Stimulated activated CD4-positive, alpha-beta T cell treated with anti-CD3 and anti-CD28 coated beads, Interleukin-4, amount 100 ng/mL, for 4 hours (primary cell): ENCODE results near the gene KLHDC10.
"Not testable (repeated sequence)": the region's sequence is repeated elsewhere in the genome, so short reads cannot be mapped to it uniquely, and the experiment has no call there.

Source experiments
- DNase-seq, 2 experiments: peaks; one replicate each; pipeline ENCODE4 v3.0.0-alpha.2; 2020

KLHDC10 gene, protein sequence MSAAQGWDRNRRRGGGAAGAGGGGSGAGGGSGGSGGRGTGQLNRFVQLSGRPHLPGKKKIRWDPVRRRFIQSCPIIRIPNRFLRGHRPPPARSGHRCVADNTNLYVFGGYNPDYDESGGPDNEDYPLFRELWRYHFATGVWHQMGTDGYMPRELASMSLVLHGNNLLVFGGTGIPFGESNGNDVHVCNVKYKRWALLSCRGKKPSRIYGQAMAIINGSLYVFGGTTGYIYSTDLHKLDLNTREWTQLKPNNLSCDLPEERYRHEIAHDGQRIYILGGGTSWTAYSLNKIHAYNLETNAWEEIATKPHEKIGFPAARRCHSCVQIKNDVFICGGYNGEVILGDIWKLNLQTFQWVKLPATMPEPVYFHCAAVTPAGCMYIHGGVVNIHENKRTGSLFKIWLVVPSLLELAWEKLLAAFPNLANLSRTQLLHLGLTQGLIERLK

DNA sequence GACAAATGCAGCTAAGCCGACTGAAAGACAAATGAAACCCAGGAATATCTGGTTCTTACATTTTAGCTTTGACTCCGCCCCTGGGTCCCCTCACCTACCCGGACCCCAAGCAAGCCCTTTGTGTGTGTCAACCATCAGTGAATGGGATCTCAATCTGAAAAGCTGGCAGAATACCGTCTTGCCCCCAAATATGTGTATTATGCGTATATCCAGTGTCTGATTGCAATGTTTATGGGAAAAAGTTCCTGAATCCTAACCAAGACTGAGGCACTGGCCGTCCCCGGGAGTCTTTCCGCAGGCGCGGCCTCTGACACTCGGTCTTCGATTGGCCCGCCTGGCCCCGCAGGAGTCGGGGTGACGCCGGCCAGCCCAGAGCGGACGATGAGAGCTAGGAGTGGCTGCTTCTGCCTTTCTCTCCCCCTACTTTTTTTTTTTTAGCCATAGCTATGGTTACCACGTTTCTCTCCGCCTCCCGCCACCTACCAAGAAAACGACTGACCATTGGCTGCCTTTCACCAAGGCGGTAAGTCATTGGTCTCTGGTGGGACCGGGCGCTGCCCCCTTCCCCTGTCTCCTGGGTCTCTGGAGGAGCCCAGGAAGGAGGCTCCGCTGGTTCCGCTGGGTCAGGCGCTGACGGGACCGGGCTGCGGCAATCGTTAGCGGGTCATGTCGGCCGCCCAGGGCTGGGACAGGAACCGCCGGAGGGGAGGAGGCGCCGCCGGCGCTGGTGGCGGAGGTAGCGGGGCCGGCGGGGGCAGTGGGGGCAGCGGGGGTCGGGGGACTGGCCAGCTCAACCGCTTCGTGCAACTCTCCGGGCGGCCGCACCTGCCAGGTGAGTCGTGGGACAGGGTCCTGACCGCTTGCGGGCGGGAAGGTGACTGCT is at the start of gene KLHDC10:
TSS of gene KLHDC10 (plus strand) at position 557 of the 883 bp plus-strand sequence. CDS start at position 667, 110 bp downstream.
- DNase-seq, result peak; percentile 89 to 96

DNA sequence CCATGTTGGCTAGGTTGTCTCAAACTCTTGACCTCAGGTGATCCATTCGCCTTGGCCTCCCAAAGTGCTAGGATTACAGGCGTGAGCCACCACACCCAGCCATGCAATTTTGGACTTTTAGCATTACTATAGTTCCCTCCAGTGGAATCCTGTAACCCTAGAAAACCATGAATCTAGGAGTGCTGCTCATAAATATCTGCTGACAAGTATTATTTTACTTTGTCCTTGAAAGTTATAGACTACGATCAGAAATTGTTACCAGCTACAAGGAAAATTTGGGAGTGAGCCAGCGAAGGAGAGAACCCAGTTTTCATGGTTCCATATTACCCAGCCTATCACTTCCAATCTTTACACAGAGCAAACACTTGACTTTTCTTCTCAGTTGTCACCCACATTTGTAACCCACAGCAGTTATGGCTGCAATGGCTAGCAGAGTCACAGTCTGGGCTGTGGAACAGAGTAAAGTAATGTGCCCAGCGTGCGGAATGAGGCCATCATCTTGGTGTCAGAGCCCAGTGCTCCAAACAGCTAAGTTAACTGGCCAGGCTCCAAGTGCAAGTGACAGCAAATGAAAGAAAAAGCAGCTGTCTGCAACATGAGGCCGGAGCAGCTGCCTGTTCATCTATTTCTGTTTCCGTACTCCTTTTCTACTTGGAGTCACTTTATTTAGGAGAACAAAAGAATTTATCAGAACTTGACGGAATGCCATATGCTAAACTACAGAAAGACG is 49.1 kb upstream of the KLHDC10 start:
- no peak for DNase-seq

DNA sequence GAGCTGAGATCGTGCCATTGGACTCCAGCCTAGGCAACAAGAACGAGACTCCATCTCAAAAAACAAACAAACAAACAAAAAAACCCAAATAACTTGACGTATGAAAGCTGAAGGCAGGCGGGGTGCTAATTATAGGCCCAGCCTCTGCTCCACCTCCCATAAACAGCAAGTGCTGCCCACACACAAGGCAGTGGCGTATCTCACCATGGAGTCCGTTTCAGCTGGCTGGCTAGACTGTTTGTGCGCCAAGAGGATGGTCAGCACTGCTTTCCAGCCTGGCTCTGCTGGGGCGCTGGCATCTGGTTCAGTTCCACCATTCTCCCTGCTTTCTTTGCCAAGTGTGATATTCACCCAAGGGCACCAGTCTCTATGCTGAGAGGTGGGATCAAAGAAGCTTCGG is 48.2 kb upstream of the KLHDC10 start:
- DNase-seq, result no peak

DNA sequence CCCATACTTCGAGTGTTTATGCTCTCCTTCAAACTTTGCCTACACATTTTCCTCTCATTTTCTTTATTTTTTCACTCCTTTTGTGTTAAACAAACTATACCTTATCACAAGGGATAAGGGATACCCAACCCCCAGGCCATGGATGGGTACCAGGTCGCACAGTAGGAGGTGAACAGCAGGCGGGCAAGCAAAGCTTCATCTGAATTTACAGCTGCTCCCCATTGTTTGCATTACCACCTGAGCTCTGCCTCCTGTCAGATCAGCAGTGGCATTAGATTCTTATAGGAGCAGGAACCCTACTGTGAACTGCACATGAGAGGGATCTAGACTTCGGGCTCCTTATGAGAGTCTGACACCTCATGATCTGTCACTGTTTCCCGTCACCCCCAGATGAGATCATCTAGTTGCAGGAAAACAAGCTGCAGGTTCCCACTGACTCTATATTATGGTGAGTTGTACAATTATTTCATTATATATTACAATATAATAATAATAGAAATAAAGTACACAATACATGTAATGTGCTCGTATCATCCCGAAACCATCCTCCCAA is 47.6 kb upstream of the KLHDC10 start:
- DNase-seq, result no peak

DNA sequence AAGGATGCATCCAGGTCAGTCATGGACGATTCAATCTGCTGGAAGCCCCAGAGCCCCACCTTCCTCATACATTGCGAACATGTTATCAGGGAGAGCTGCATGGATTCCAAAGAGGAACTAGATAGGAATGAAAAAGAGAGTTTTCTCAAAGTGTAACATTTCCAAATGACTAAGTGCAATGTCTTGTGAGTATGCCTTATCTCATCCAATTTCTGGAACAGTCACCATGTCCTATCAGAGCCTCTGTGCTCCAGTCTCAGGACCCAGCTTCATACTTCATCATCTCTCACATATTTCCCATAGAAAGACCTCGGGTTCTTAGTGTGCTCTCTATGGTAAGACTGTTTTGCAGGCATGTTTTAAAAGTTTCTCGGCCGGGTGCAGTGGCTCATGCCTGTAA is 45.9 kb upstream of the KLHDC10 start:
- no peak for DNase-seq

DNA sequence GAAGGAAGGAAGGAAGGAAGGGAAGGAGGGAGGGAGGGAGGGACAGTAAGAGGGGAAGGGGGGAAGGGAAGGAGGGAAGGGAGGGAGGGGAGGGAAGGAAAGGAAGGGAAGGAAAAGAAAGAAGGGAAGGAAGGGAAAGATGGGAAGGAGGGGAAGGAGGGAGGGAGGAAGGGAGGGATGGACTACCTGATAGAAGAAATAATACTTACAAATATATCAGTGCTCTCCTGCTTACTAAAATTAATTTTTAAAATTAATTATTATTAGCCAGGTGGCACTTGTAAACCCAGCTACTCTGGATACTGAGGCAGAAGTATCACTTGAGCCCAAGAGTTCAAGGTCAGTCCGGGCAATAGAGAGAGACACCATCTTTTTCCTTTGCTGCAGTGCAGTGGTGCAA is 37.6 kb upstream of the KLHDC10 start:
- no peak for DNase-seq

DNA sequence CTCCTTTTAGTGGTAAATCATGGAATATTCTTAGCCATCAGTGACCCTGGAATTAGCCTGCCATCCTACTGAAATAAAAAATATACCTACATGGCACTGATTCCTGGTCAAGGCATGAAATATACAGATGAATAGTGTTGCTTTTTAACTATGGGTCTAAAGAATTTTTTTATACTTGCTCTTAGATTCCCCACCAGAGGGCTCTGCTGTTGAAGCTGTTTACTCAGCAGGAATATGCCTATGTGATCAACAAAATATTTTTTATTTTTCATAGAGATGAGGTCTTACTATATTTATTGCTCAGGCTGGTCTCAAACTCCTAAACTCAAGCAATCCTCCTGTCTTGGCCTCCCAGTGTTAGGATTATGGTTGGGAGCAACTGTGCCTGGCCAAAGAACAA is 32.6 kb upstream of the KLHDC10 start:
- no peak for DNase-seq

DNA sequence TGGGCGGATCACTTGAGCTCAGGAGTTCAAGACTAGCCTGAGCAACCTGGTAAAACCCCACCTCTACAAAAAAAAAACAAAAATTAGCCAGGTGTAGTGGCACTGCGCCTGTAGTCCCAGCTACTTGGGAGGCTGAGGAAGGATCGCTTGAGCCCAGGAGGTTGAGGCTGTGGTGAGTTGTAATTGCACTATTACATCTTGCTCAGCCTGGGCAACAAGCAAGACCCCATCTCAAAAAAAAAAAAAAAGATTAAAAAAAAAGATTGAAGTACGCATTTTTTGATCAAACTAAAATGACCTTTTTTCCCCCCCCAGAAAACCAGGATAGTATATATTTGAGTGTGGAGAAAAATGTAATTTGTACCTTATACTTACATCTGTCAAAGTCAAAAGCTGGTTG is 29.8 kb upstream of the KLHDC10 start:
- DNase-seq, result no peak

DNA sequence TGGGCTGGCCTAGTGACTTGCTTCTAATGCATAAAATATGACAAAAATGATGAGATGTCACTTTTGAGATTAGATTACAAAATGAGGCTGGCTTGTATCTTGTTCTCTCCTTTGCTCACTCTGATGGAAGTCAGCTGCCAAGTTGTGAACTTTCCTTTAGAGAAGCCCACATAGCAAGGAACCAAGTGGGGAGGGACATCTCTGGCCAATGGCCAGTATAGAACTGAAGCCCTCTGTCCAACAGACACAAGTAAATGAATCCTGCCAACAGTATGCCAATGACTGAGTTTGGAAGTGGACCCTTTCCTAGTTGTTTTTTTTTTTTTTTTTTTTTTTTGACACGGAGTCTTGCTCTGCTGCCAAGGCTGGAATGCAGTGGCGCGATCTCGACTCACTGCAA is 22.5 kb upstream of the KLHDC10 start:
- DNase-seq, result no peak

DNA sequence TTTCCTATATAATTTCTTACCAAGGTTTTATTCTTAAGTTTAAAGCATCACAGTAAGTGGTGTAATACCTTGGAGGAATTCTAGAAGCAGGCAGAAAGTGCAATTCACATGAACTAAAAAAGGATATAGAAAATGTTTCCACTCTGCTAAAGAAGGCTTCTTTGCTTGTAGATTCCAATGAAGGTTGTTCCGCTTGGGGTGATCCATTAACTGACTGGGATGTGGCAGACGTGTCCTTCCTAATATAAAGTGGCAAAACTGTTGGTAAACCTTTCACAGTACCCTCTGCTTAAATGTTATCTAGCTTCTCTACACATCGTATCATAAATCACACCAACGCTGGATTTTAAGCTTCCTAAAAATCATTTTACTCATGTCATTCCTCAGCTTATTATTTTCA is 21.4 kb upstream of the KLHDC10 start:
- DNase-seq, result no peak

DNA sequence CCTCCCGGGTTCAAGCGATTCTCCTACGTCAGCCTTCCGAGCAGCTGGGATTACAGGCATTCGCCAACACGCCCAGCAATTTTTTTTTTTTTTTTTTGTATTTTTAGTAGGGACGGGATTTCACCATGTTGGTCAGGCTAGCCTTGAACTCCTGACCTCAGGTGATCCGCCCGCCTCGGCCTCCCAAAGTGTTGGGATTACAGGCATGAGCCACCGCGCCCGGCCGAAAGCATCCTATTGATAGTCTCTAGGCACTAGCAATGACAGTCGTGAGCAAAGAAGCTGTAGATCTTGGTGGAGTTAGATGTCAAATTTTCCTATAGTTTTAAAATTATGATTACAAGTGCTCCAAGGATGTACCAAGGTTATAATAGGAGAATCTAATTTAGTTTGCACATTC is 18.1 kb upstream of the KLHDC10 start:
- DNase-seq, result not testable (repeated sequence)

DNA sequence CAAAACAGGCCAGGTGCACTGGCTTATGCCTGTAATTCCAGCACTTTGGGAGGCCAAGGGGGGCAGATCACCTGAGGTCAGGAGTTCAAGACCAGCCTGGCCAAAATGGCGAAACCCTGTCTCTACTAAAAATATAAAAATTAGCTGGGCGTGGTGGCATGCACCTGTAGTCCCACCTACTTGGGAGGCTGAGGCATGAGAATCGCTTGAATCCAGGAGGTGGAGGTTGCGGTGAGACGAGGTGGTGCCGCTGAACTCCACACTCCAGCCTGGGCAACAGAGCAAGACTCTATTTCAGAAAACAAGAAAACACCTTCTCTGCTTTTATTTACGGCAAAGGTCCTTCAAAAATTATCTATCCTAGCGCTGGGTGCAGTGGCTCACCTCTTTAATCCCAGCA is 15.1 kb upstream of the KLHDC10 start:
- not testable (repeated sequence) for DNase-seq

DNA sequence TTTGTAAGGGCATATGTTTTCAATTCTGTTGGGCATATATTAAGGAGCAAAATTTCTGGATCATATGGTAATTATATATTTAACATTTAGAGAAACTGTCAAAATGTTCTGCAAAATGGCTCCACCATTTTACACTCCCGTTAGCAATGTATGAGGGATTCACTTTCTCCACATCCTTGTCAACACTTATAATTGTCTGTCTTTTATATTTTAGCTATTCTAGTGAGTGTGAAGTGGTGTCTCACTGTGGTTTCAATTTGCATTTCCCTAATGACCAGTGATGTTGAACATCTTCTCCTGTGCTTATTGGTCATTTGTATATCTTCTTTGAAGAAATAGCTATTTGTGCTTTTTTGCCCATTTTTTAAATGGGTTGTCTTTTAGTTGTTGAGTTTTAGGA is 8.1 kb upstream of the KLHDC10 start:
- DNase-seq, result no peak

DNA sequence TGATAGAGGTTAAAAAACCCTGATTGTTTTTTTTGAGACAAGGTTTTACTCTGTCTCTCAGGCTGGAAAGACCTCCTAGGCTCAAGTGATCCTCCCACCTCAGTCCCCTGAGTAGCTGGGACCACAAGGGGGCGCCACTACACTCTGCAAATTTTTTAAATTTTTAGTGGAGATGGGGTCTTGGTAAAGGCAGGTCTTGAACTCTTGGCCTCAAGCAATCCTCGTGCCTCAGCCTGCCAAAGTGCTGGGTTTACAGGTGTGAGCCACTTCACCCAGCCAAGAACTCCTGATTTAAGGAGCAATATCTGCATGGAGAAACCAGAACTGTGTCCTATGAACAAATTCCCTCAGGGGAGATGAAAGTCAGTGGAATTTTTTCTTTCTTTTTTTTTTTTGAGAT is 7.3 kb upstream of the KLHDC10 start:
- DNase-seq, result peak; percentile 49 to 71

DNA sequence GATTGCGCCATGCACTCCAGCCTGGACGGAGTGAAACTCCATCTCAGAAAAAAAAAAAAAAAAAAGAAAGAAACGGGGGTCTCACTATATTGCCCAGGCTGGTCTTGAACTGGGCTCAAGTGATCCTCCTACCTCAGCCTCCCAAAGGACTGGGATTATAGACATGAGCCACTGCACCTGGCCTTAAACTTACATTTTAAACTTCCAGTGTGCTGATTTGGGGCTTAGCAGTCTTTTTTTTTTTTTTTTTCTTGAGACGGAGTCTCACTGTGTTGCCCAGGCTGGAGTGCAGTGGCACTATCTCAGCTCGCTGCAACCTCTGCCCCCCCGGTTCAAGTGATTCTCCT is 5.8 kb upstream of the KLHDC10 start:
- DNase-seq, result not testable (repeated sequence)

DNA sequence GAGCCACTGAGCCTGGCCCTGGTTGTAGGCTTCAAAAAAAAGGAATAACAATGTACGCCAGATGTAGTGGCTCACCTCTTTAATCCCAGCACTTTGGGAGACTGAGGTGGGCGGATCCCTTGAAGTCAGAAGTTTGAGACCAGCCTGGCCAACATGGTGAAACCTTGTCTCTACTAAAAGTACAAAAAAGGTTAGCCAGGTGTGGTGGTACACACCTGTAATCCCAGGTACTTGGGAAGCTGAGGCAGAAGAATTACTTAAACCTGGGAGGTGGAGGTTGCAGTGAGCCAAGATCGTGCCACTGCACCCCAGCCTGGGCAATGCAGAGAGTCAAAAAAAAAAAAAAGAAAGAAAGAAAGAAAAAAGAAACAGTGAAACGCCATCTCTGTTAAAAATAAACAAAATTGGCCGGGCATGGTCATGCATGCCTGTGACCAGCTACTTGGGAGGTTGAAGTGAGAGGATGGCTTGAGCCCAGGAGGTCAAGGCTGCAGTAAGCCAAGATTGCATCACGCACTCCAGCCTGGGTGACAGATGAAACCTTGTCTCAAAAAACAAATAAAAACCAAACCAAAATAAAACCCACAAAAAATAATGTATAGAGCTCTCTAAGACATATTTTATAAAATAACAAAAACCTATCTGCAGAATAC is 4.7 kb upstream of the KLHDC10 start:
- no peak for DNase-seq

DNA sequence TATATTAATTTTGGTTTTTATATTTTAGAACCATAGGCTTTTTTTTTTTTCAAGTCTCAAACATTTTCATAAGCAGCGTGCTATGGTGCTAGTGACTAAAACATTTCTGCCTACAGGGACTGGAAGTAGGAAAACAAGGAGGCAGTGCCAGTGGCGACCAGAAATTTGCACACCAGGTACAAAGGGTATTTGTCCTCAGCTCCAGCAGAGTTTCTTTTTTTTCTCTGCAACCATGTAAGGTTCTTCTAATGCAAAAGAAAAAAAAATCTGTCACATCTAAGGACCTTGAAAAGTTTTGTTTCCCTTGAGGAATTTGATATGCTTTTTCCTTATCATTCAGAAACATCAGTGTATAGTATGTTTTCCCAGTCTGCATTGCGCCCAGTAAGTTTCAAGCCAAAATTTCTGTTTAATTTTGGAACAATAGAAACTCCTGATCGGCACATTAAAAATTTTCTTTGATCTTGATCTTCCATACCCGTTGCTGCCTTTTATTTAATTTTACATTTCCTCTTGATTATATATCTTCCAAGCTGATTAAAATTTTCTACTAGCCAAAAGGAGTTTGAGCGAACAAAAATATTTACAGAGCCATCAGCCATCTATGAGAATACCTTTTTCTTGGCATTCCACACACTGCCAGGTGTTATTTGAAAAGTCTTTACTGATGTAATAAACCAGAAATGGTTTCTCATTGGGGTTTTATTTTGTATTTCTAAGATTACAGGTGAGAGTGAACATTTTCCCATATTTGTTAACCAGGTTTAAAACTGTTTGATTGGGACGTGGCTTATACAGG is 956 bp upstream of the KLHDC10 start:
- DNase-seq, result no peak

DNA sequence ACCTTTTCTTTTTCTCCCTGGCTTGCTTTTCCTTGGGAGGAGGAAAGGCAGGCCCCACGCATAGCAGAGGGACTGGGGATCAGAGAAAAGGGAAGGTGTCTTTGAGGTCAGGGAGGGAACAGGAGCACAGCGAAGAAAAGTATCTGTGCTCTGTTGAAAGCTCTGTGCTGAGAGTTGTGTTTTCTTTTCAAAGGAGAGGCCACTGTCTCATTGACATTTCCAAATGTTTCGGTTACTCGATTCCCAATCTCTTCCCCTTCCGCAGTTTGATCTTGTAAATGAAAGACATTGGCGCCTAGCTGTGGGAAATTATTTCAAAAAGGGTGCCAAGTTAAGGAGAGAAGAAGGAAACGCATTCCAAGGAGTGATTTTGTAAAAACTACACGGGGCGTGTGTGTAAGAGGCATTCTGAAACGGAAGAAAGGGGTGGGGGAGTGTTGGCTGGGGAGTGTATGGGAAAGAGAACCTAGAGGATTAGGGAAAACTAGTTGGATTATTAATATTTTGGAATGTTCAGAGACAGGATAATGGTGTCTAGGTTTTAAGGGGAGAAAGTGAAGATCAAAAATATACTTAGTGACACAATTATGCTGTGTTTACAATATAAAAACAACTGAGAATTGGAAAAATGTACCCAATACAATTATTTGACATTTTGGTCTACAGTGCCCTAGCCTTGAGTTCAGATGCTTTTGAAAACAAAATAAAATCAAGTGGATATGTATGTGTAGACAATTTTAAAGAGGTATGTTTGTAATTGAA is 708 bp downstream of the KLHDC10 start:
- DNase-seq, result no peak

DNA sequence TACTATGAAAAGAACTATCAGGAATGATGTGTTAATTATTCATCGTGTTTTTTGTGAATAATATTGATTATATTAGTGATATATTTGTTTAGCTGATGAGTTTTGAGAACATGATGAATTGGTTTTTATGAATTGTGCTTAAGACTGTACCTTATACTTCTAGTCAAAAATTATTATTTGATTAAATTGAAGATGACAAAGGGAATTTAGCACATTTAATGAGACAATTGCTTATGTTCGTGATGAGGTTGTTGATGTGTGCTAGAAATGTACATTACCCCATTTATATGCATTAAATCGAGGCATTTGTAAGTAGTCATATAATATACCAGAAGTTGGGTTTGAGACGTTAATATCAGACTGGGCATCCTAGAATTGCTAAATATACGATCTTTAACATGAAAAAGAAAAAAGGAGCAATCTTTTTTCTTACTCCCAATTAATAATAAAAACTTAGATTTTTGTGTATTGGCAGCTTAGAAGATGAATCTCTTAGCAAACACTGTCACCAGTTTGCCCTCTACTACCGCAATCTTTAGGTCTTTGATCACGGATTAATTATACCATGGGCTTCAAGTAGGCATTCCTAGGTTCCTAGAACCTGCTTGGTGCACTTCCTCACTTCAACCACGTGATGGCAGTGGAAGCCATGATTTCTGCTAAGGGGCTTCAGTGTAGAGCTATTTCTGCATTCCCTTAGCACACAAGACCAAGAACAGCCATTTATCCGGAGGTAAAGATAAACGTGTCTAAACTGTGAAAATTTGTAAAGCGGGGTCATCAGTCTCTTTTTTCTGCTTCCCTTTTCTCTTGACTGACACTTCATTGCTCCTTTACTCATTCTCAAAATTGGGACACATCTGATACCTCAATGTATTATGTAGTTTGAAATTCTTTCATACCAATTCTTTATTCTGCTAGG is 1.6 kb downstream of the KLHDC10 start:
- DNase-seq, result peak; percentile 20 to 65
